NCI-H510A (cell line): ENCODE data around the gene FDCSP.
"Not testable (repeated sequence)": the region's sequence is repeated elsewhere in the genome, so short reads cannot be mapped to it uniquely, and the experiment has no call there.

Experiments used
- DNase-seq: peaks from one replicate; lab custom pipeline; 2025; lab: John Stamatoyannopoulos, UW

FDCSP gene

GRCh38 chr4:70225824-70226223, at the start of gene FDCSP:
Gene FDCSP (plus strand): TSS chr4:70226124. CDS start chr4:70231195, 5,071 bp downstream.
- no peak for DNase-seq

DNA sequence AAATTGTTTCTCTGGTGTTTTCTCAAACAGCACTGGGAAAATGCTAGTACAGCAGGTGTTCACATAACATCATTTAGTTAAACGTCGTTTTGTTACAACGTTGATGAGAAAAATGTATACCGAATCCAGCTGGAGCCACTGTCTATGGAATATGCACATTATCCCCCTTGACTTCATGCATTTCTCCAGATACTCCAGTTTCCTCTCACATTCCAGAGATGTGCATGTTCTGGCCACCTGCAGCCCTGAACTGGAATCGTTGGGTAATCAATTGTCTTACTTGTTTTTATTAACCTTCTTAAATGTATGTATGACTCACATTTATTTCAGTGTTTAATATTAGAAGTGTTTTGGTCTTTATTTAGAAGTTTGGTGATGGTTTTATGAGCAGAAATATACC, 48.8 kb upstream of the FDCSP start:
- DNase-seq = no peak

DNA sequence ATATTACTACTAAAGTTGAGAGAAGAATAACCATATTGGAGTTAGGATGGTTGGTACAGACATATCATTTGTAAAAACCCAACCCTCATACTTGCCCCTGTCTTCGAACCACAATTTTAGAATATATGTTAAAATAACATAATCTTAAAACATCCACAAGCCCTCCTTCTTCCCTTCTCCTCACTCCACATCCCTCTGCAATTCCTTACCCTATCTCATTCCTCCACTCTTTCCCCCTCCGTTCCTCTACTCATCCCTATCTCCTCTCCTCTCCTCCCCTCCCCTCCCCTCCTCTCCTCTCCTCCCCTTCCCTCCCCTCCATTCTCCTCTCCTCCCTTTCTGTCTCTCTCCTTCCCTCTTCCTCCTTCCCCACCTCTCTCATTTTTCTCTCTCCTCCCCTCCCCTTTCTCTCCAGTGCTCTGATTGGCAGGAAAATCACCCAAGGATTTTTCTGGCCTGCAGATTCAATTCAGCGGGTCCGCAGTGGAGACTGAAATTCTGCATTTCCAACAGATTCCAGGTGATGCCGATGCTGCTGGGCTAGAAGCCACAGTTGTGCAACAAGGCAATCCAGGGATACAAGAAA, 47.8 kb upstream of the FDCSP start:
- no peak for DNase-seq

DNA sequence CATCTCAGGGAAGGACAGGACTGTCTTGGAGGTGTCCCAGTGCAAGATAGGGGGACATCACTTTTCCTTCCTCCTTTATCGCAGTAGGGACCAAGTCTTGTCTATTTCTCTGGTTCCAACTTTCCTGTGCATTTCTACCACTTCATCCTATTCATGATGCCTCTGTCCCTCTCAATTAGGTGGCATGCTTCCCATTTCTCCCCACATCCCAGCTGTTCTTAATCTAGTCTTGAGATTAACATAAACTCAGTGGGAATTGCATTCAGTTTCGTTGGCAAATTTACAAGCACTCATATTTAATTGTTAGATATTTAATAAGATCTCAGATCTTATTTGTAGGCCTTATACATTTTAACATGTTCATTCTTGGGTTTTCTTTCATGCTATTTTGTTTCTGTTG, 46.1 kb upstream of the FDCSP start:
- no peak for DNase-seq

DNA sequence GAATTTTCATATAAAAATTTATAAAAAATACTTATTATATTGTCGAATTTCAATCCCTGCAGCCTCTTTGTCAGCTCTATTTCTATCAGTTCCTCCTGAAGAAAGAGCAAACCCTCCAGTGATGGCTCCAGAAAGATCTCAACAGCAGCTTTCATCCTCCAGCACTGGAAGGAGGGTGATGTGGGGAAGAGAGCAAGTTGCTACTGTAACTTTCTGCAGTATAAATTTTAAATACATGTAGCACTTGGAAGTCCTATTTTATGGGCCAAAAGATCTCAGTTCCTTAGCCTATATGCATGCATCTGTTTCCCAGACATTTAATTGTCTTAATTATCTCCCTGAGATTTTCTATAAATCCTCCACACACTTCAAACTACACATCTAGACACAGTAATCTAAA, 44.1 kb upstream of the FDCSP start:
- no peak for DNase-seq

DNA sequence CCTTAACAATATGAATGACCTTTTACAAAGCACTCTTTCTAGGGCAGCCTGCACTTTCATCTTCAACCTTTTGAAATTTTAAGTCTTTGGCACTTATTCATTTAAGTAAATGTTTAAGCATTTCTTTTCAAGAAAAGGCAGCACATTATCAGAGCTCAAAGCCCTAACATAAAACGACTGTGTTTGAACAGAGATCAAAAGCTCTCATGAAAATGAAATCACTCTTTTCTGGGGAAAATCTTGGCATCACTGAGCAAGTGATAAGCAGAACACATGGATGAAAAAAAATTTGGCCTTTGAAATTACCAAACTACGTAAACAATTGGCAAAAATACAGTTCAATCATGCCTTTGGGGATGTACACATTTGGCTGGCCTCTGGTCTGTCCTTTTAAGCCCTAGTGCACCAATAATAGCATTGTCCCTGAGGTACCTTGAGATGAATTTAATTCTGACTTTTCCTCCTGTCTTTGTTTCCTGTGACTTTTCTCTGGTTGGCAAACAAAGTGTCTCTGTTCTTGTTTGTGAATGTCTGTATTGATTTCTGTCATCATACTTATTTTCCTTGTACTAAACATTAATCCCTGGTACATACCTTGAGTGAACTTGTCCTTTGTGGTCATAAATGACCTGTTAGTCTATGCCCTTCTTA, 43.3 kb upstream of the FDCSP start:
- DNase-seq = no peak

DNA sequence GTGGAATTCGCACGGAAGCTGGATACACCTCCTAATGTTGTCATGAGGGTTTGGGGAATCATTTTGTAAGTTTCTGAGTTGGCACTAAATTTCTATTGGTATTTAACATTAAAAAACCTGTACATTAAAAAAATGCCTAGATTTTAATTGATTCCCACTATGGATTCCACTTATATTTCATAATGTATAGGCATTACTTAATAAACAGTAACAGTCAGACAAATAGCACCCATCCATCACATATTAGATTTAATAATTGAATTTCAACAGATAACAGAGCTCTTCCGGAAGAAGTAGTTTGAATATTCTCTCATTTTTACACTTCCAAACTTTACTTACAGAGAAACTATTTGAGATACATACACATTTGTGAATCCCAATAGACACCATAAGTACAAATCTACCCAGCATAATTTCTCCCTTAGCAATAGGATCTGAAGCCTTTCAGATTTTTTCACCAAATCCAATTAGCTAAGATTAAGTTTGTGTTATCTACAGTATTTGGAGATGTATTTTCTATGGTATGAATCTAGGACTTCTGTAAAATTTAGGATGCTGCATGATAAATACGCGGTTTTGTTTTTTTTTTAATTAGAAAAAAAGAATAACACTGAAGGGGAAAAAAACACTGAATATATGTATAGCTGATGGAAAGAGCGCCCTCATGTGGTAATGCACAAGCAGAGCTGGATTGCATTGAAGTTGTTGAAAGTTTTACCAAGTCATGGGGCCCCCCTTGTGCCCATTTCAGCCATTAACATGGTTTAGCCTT, 42.6 kb upstream of the FDCSP start:
- no peak for DNase-seq

- DNase-seq = no peak
Measured at GRCh38 chr4:70183940-70184246, 42.0 kb upstream of the FDCSP start.

DNA sequence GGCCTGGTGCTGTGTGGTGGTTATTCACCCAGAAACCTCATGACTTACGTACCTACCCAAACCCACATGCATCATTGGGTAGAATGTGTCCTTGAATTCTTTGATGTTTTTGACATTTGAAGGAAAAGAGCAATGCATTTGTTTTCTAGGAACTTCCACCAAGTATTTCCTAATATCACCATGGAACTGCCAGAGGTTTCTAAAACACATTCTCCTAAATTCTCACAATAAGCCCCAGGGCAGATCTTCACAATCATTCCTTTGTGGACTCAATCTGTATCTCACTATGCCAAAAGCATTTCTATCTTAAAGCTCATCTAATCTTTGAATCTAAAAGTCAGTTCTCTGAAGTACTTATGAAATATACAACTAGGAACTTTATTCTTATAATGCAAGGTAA, 38.7 kb upstream of the FDCSP start:
- DNase-seq = no peak

DNA sequence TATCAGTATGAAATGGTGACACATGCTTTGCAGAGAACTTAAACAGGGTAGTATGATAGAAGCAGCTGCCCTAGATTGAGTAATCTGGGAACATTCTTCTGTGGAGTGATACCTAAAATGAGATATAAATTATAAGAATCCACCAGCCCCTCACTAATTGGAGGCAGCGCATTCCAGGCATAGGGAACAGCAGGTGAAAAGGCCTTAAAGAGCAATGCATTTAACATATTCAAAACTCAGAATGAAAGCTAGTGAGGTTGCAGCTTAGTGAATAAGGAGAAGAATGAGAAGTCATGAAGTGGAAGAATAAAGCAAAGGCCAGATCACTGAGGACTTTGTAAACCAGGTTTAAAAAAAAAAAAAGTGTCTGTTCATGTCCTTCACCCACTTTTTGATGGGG, 35.3 kb upstream of the FDCSP start:
- no peak for DNase-seq

- no peak for DNase-seq
Measured at GRCh38 chr4:70191647-70192046, 34.3 kb upstream of the FDCSP start.

GRCh38 chr4:70192895-70193294, 33.0 kb upstream of the FDCSP start:
- no peak for DNase-seq

- no peak for DNase-seq
Measured at GRCh38 chr4:70195425-70195824, 30.5 kb upstream of the FDCSP start, which contains the start of gene ODAM. Gene ODAM (plus strand): TSS chr4:70195725. CDS start chr4:70196544, 819 bp downstream.

- DNase-seq = no peak
Measured at GRCh38 chr4:70196857-70197256, 29.1 kb upstream of the FDCSP start.

DNA sequence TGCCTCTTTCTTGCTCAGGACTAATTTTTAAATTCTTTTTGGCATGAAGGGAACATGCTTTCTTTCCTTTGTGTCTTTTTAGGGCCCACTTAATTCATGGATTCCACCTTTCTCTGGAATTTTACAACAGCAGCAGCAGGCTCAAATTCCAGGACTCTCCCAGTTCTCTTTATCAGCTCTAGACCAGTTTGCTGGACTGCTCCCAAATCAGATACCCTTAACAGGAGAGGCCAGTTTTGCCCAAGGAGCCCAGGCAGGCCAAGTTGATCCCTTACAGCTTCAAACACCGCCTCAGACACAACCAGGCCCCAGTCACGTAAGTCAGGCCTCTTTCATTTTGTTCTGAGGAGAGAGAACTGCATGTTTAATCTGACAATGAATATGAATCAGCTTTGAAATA, 28.1 kb upstream of the FDCSP start:
- DNase-seq = no peak

GRCh38 chr4:70203601-70204000, 22.3 kb upstream of the FDCSP start:
- no peak for DNase-seq

- not testable (repeated sequence) for DNase-seq
Measured at GRCh38 chr4:70212752-70213151, 13.2 kb upstream of the FDCSP start.

DNA sequence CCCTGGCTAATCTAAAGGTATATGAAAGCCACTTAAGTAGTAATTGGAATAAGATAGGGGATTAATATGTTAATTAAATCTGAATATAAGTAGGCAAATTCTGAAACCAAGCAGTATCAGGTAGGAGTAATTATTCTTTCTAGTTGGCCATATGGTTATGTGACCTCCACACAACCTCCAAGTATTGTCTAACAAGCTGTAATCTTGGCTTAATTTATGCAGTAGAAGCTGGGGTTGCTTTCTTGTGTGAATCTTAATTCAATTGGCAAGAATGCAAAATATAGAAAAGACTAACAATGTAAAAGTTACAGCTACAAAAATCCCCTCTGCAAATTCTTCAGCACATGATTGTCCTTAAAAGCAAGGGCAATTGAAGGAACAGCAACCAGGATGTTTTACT, 9.8 kb upstream of the FDCSP start:
- not testable (repeated sequence) for DNase-seq

GRCh38 chr4:70216550-70216949, 9.4 kb upstream of the FDCSP start:
- DNase-seq = not testable (repeated sequence)

DNA sequence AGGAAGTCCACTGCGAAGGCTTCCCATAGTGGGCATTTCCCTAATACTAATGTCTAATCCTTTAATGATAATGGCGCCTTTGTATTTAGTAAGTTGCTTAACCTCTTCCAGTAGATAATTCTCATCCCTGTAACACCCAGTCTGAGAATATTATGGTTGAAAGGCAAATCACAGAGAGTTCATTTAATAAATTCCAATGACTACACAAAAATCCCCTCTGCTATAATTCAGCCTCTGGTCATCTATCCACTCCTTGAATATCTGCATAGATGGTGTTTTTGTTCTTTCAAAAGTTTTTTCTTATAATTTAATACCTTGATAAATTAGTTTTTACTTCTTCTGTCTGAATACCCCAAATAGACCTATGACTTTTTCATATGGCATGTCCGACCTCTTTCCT, 4.5 kb upstream of the FDCSP start:
- not testable (repeated sequence) for DNase-seq

DNA sequence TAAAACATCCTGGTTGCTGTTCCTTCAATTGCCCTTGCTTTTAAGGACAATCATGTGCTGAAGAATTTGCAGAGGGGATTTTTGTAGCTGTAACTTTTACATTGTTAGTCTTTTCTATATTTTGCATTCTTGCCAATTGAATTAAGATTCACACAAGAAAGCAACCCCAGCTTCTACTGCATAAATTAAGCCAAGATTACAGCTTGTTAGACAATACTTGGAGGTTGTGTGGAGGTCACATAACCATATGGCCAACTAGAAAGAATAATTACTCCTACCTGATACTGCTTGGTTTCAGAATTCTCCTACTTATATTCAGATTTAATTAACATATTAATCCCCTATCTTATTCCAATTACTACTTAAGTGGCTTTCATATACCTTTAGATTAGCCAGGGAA, 4.1 kb upstream of the FDCSP start:
- DNase-seq = not testable (repeated sequence)

DNA sequence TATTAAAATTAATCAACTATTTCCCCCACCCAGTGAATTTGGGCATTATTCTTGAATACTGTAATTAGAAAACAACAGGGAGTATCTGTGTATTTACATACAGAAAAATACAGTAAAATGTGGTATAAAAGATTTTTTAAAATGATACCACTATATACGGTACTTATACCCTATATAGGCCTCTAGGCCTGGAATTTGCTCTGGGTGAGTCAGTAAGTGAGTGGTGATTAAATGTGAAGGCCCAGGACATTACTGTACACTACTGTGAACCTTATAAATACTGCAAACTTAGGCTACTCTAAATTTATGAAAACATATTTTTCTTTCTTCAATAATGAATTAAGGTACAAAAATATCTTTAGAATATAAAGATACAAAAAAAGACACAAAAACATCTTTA, 10.2 kb downstream of the FDCSP start:
- DNase-seq = no peak

GRCh38 chr4:70239131-70239883, 13.4 kb downstream of the FDCSP start:
- no peak for DNase-seq
